Mesenchymal stem cell (in vitro differentiated cells and primary cell): ENCODE data around the gene SPATA16.
A peak's percentile ranks its signal among the peaks of the same experiment; 100 is the strongest.

Experiments used
- DNase-seq: peaks from one replicate; pipeline ENCODE4 v3.0.0-alpha.2; 2013
- H2AFZ ChIP-seq: one replicate; pipeline ENCODE4 v1.6.1; 2013; ENCODE audit warnings: low read depth, mild to moderate bottlenecking, control low read depth, inconsistent platforms, low read length, moderate library complexity
- H2AK5ac ChIP-seq: 2 replicates; pipeline ENCODE4 v1.6.1; 2013; ENCODE audit warnings: low read length, moderate library complexity, mild to moderate bottlenecking, inconsistent platforms; ENCODE audit not compliant: severe bottlenecking
- H2BK120ac ChIP-seq: one replicate; pipeline ENCODE4 v1.6.1; 2013; ENCODE audit warnings: low read depth, mild to moderate bottlenecking, inconsistent platforms, low read length, moderate library complexity
- H2BK12ac ChIP-seq, 2 experiments: one replicate each; pipeline ENCODE4 v1.6.1; 2013; ENCODE audit warnings: inconsistent platforms in 2 of 2, low read length in 2 of 2, mild to moderate bottlenecking in 2 of 2, moderate library complexity in 2 of 2, control low read depth in 1 of 2
- H2BK15ac ChIP-seq: one replicate; pipeline ENCODE4 v1.6.1; 2013; ENCODE audit warnings: mild to moderate bottlenecking, low read depth, inconsistent platforms; ENCODE audit not compliant: poor library complexity, severe bottlenecking
- H2BK5ac ChIP-seq: 2 replicates; pipeline ENCODE4 v1.6.1; 2013; ENCODE audit warnings: low read depth, mild to moderate bottlenecking, low read length, control low read depth, inconsistent platforms; ENCODE audit not compliant: poor library complexity, severe bottlenecking
- H3K14ac ChIP-seq, 2 experiments: one replicate each; pipeline ENCODE4 v1.6.1; 2013; ENCODE audit warnings: inconsistent platforms in 2 of 2, low read length in 2 of 2, control low read depth in 1 of 2, mild to moderate bottlenecking in 1 of 2, moderate library complexity in 1 of 2
- H3K18ac ChIP-seq, 2 experiments: one replicate each; pipeline ENCODE4 v1.6.1; 2013; ENCODE audit warnings: inconsistent platforms in 2 of 2, low read length in 2 of 2, control low read depth in 1 of 2, low read depth in 1 of 2, mild to moderate bottlenecking in 1 of 2
- H3K23ac ChIP-seq, 2 experiments: one replicate each; pipeline ENCODE4 v1.6.1; 2013; ENCODE audit warnings: inconsistent platforms in 2 of 2, low read length in 2 of 2, mild to moderate bottlenecking in 2 of 2, moderate library complexity in 2 of 2, control low read depth in 1 of 2
- H3K27ac ChIP-seq: 2 replicates; pipeline ENCODE4 v1.5.1; 2013; ENCODE audit warnings: mild to moderate bottlenecking, moderate library complexity, low read length, control low read depth, inconsistent platforms; ENCODE audit not compliant: poor library complexity, severe bottlenecking
- H3K27me3 ChIP-seq, 2 experiments: 2 replicates each; pipeline versions ENCODE4 v1.6.1 to v1.7.0; 2013; ENCODE audit warnings: low read length in 2 of 2, mild to moderate bottlenecking in 2 of 2, moderate library complexity in 2 of 2, control low read depth in 1 of 2, inconsistent platforms in 1 of 2; ENCODE audit not compliant: control insufficient read depth in 1 of 2, insufficient read depth in 1 of 2
- H3K36me3 ChIP-seq, 2 experiments: 2 replicates each; pipeline versions ENCODE4 v1.6.1 to v1.7.0; 2013; ENCODE audit warnings: low read length in 2 of 2, control low read depth in 1 of 2, inconsistent platforms in 1 of 2, low read depth in 1 of 2, mild to moderate bottlenecking in 1 of 2; ENCODE audit not compliant: insufficient read depth in 2 of 2, control insufficient read depth in 1 of 2
- H3K4ac ChIP-seq, 2 experiments: one replicate each; pipeline ENCODE4 v1.6.1; 2013; ENCODE audit warnings: inconsistent platforms in 2 of 2, low read length in 2 of 2, mild to moderate bottlenecking in 2 of 2, moderate library complexity in 2 of 2, control low read depth in 1 of 2, low read depth in 1 of 2
- H3K4me1 ChIP-seq: 2 replicates; pipeline ENCODE4 v1.6.1; 2013; ENCODE audit warnings: low read depth, low read length, control low read depth; ENCODE audit not compliant: control insufficient read depth, insufficient read depth
- H3K4me2 ChIP-seq: 2 replicates; pipeline ENCODE4 v1.6.1; 2013; ENCODE audit warnings: low read length, mild to moderate bottlenecking, inconsistent platforms; ENCODE audit not compliant: poor library complexity, severe bottlenecking
- H3K4me3 ChIP-seq, 2 experiments: 2 replicates each; pipeline versions ENCODE4 v1.5.1 to v1.7.0; 2013; ENCODE audit warnings: low read length in 2 of 2, mild to moderate bottlenecking in 2 of 2, control low read depth in 1 of 2, low read depth in 1 of 2; ENCODE audit not compliant: insufficient read depth in 1 of 2
- H3K79me1 ChIP-seq: replicated peaks from 2 replicates; pipeline ENCODE4 v1.6.1; 2013; ENCODE audit warnings: mild to moderate bottlenecking, control low read depth, low read length, inconsistent platforms; ENCODE audit not compliant: poor library complexity, severe bottlenecking
- H3K9ac ChIP-seq: 2 replicates; pipeline ENCODE4 v1.7.0; 2013; ENCODE audit warnings: mild to moderate bottlenecking, low read length, moderate library complexity
- H3K9me3 ChIP-seq: 2 replicates; pipeline ENCODE4 v1.7.0; 2013; ENCODE audit warnings: mild to moderate bottlenecking, low read length; ENCODE audit not compliant: control insufficient read depth
- H4K8ac ChIP-seq: one replicate; pipeline ENCODE4 v1.6.1; 2013; ENCODE audit warnings: inconsistent platforms, mild to moderate bottlenecking, low read length, moderate library complexity
- H4K91ac ChIP-seq: one replicate; pipeline ENCODE4 v1.6.1; 2013; ENCODE audit warnings: mild to moderate bottlenecking, low read length, inconsistent platforms
- WGBS: methylation state at CpG from one replicate; pipeline ENCODE4 v1.1.7; 2013; ENCODE audit warnings: mixed read lengths; 5-methylcytosine and 5-hydroxymethylcytosine counted together

Gene SPATA16

GRCh38 chr3:173055228-173055933 lies 85.7 kb downstream of the SPATA16 start:
- Histone ChIP-seq H4K91ac (no peak overlapping the region), H3K9ac (no peak overlapping the region), H3K27me3 (no peaks in the 10 kb centered on the region), H3K4me2 (no peak overlapping the region), H3K27ac (no peak overlapping the region), H2AK5ac (no peak overlapping the region), H3K4me1 (no peaks in the 10 kb centered on the region), H2BK120ac (no peak overlapping the region), H3K14ac (no peak overlapping the region), H2BK12ac (no peak overlapping the region), H2BK15ac (no peak overlapping the region), H3K4me3 (peak overlapping the region in 1 of 2 experiments; percentile 40), H4K8ac (no peak overlapping the region), H3K4ac (no peak overlapping the region), H3K9me3 (no peaks in the 10 kb centered on the region), H3K36me3 (no peaks in the 10 kb centered on the region), H3K18ac (no peak overlapping the region), H3K23ac (no peak overlapping the region), H3K79me1 (no peaks in the 10 kb centered on the region), H2BK5ac (no peak overlapping the region), H2AFZ (no peak overlapping the region)
- no peak for DNase-seq
- WGBS: no CpG with 5 or more reads among the region's 2 CpGs

GRCh38 chr3:173049360-173049759 lies 91.7 kb downstream of the SPATA16 start:
- H3K36me3 ChIP-seq: no peaks in the 10 kb centered on the region
- H2AFZ ChIP-seq: no peak overlapping the region
- no peak overlapping the region for H3K9ac ChIP-seq
- no peak overlapping the region for H4K8ac ChIP-seq
- no peak overlapping the region for H3K14ac ChIP-seq
- H3K4me1 ChIP-seq: no peaks in the 10 kb centered on the region
- H3K27ac ChIP-seq: no peak overlapping the region
- H3K4me2 ChIP-seq: no peak overlapping the region
- H3K27me3 ChIP-seq: peaks cover 0 to 4% of the 10 kb centered on the region in 2 experiments
- DNase-seq: no peak
- no peak overlapping the region for H2BK5ac ChIP-seq
- H2BK15ac ChIP-seq: no peak overlapping the region
- H3K18ac ChIP-seq: no peak overlapping the region
- H3K4me3 ChIP-seq: no peak overlapping the region
- no peaks in the 10 kb centered on the region for H3K79me1 ChIP-seq
- no peak overlapping the region for H2BK12ac ChIP-seq
- no peaks in the 10 kb centered on the region for H3K9me3 ChIP-seq
- no peak overlapping the region for H2BK120ac ChIP-seq
- WGBS: 100% methylated on average over 2 of the region's 2 CpGs
- no peak overlapping the region for H3K23ac ChIP-seq
- H3K4ac ChIP-seq: no peak overlapping the region
- no peak overlapping the region for H2AK5ac ChIP-seq
- H4K91ac ChIP-seq: no peak overlapping the region

DNA sequence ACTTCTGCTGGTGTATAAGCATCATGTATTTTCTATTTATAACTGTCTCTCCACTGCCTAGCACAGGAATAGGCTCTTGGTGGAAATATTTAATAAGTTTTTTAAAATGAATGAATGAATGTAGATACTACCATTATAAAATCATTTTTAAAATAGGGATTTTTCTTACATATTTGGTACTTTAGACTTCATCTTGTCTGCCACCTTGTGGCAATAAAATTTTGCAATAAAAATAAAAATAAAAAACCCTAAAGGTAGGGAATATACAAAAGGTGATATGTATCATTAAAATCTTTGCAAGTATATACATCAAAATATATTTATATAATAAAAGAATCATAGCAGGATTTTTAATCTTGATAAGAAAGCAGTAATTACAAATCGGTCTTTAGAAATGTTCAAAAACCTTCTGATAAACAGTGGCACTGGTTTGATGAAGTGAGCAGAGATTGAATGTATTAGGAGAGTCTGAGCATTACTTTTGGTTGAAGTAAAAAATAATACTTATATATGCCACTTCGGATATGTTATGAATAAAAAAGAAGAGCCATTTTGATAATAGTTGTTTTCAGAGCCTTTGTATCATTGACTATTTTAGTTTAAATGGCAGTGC lies 95.2 kb downstream of the SPATA16 start:
- no peak overlapping the region for H3K23ac ChIP-seq
- no peaks in the 10 kb centered on the region for H3K9me3 ChIP-seq
- H3K18ac ChIP-seq: no peak overlapping the region
- H3K4me1 ChIP-seq: no peaks in the 10 kb centered on the region
- peaks cover 0 to 4% of the 10 kb centered on the region in 2 experiments for H3K27me3 ChIP-seq
- no peaks in the 10 kb centered on the region for H3K79me1 ChIP-seq
- no peak overlapping the region for H3K27ac ChIP-seq
- no peak overlapping the region for H2AFZ ChIP-seq
- no peak overlapping the region for H2BK5ac ChIP-seq
- H3K14ac ChIP-seq: no peak overlapping the region
- peak; percentile 14 for DNase-seq
- no peak overlapping the region for H4K8ac ChIP-seq
- H2BK120ac ChIP-seq: no peak overlapping the region
- no peak overlapping the region for H2BK15ac ChIP-seq
- H3K9ac ChIP-seq: no peak overlapping the region
- H4K91ac ChIP-seq: no peak overlapping the region
- H3K36me3 ChIP-seq: no peaks in the 10 kb centered on the region
- no peak overlapping the region for H2AK5ac ChIP-seq
- no peak overlapping the region for H2BK12ac ChIP-seq
- WGBS: 91% methylated on average over 1 of the region's 2 CpGs
- H3K4ac ChIP-seq: no peak overlapping the region
- no peak overlapping the region for H3K4me3 ChIP-seq
- H3K4me2 ChIP-seq: no peak overlapping the region

- no peaks in the 10 kb centered on the region for H3K4me1 ChIP-seq
- H2BK120ac ChIP-seq: no peak overlapping the region
- H3K18ac ChIP-seq: no peak overlapping the region
- H4K91ac ChIP-seq: no peak overlapping the region
- H3K14ac ChIP-seq: no peak overlapping the region
- no peak overlapping the region for H3K4me2 ChIP-seq
- H4K8ac ChIP-seq: no peak overlapping the region
- WGBS: 89% methylated on average over 2 of the region's 2 CpGs
- no peaks in the 10 kb centered on the region for H3K36me3 ChIP-seq
- no peak overlapping the region for H2AK5ac ChIP-seq
- no peak overlapping the region for H2BK12ac ChIP-seq
- H3K4me3 ChIP-seq: no peak overlapping the region
- no peak for DNase-seq
- no peak overlapping the region for H3K4ac ChIP-seq
- no peak overlapping the region for H2AFZ ChIP-seq
- no peak overlapping the region for H3K27ac ChIP-seq
- no peak overlapping the region for H3K23ac ChIP-seq
- peaks cover 0 to 4% of the 10 kb centered on the region in 2 experiments for H3K27me3 ChIP-seq
- no peaks in the 10 kb centered on the region for H3K9me3 ChIP-seq
- no peak overlapping the region for H2BK15ac ChIP-seq
- H2BK5ac ChIP-seq: no peak overlapping the region
- H3K79me1 ChIP-seq: no peaks in the 10 kb centered on the region
- no peak overlapping the region for H3K9ac ChIP-seq
Measured at GRCh38 chr3:173044998-173045397, 96.0 kb downstream of the SPATA16 start.
